OCI-LY3 (cell line): ENCODE data around the gene C2CD4D.

Experiments
- CTCF ChIP-seq: fragments of 200-600, 300-600 bp; sonication (generic); IDR thresholded peaks from 2 replicates; pipeline ENCODE4 v1.5.1; 2014; ENCODE audit warnings: antibody characterized with exemption, low read length, low read depth
- EZH2phosphoT487 ChIP-seq: fragments of 200-600 bp; shearing (Covaris generic); IDR thresholded peaks from 2 replicates; pipeline ENCODE4 v1.6.1; 2018; ENCODE audit warnings: antibody characterized with exemption, mixed run types, low read depth

GRCh38 chr1:151832318-151832980 is 7.2 kb downstream of the C2CD4D start:
- no peak for TF ChIP-seq EZH2phosphoT487
- no peak for TF ChIP-seq CTCF
